Activated gamma-delta T cell treated with Interleukin-2 at 50 U/mL for 16 hours (primary cell): ENCODE results near the gene PLK1.

ENCODE experiments used
- DNase-seq: peaks from one replicate; pipeline ENCODE4 v3.0.0-alpha.2; 2020

Gene PLK1

DNA sequence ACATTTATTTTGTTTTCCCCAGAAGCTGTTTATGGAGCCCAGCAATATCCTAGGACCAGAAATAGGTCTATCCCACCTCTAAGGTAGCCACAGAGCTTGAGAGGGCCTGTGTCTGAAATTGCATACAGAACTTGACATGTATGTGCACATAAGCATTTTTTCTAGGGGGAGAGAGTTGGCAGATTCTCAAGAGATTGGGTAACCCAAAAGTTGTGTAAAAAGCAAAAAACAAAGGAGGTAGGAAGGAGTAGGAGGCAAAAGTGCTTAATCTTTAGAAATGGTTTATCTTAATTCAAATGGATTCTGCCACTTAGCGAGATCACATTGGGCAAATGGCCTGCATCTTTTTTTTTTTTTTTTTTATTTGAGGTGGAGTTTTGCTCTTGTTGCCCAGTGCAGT, 3.5 kb downstream of the PLK1 start:
- no peak for DNase-seq

DNA sequence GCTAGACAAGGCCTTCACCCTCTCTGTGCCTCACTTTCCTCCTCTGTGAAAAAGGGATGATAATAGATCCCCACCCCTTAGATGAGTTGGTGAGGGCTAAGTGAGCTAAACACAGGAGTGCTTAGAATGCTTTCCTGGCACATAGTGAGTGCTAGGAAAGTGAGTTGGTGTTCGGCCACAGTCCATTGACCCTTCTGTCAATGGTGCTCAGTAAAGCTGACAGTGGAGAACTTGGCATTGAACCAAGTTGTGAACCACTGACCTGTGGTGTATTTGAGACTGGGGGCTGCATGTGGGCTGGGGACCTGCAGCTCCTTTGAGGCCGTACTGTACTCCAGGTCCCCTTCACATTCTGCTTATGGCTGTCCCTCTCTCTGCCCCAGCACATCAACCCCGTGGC, 4.8 kb downstream of the PLK1 start:
- no peak for DNase-seq

DNA sequence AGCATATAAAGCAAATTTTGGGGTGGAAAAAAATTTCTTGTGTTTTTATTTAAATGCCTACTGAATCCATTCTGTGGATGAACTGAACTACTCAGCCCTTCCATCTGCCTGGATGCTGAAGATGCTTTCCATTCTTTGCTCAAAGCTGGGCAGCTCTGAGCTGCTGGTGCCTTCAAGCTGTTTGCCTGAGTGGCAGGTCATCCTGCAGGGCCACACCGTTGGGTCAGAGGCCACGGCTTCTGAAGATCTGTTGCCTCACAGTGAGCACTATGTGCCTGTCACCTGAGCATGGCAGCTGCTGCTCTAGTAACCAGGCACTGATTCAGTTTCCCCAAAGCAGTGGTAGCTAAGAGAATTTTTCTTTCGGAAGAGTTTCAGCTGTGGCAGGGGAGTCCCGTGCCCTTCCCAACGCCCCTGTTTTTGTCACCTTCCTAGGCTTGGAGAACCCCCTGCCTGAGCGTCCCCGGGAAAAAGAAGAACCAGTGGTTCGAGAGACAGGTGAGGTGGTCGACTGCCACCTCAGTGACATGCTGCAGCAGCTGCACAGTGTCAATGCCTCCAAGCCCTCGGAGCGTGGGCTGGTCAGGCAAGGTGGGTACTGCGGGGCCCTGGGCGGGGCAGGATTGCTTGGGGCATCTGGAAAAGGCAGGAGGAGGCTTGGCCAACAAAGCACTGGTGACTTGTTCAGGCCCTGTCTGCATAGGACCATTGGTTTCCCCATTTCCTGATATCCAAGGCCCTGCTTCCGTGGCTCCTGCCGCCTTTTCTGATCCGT, 8.5 kb downstream of the PLK1 start:
- no peak for DNase-seq

DNA sequence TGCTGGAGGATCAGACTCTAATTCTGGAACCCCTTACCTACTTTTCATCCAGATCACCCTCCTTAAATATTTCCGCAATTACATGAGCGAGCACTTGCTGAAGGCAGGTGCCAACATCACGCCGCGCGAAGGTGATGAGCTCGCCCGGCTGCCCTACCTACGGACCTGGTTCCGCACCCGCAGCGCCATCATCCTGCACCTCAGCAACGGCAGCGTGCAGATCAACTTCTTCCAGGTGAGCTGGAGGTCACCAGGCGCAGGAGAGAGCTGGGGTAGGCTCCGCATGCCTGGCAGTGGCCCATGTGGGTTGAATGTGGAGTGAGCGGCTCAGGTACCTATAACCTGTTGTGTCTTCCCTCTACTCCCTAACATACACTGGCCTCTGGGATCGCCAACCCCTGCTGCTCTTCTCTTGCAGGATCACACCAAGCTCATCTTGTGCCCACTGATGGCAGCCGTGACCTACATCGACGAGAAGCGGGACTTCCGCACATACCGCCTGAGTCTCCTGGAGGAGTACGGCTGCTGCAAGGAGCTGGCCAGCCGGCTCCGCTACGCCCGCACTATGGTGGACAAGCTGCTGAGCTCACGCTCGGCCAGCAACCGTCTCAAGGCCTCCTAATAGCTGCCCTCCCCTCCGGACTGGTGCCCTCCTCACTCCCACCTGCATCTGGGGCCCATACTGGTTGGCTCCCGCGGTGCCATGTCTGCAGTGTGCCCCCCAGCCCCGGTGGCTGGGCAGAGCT, 10.9 kb downstream of the PLK1 start:
- no peak for DNase-seq

DNA sequence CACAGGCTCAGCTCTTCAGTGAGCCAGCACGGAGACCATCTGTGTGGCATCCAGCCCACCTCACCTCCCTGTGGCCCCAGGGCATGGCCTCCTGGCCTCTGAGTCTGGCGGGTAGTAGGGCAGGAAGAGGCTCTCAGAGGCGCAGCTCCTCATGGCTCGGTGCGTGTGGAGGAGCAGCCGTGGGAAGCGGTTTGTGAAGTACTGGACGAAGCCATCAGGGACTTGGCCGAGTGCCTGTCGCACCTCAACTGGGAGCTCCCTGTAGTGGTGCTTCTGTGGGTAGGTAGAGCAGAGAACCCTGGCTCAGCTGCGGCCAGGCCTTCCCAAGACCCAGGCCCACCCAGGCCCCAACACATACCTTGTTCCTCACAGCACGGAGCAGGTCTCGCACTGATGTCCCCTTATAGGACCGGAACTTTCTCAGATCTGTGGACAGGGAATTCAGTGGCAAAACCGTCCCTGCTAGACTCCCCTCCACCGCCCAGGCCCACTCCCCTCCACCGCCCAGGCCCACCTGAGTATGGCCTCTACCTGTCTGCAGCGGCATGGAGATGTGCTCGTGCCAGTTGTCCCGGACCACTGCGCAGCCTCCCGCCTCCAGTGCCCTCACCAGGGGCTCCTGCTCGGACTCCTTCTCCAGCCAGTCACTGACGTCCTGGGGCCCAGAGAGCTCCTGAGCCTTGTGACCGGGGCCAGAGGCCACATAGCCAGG, 12.2 kb downstream of the PLK1 start:
- DNase-seq = no peak

DNA sequence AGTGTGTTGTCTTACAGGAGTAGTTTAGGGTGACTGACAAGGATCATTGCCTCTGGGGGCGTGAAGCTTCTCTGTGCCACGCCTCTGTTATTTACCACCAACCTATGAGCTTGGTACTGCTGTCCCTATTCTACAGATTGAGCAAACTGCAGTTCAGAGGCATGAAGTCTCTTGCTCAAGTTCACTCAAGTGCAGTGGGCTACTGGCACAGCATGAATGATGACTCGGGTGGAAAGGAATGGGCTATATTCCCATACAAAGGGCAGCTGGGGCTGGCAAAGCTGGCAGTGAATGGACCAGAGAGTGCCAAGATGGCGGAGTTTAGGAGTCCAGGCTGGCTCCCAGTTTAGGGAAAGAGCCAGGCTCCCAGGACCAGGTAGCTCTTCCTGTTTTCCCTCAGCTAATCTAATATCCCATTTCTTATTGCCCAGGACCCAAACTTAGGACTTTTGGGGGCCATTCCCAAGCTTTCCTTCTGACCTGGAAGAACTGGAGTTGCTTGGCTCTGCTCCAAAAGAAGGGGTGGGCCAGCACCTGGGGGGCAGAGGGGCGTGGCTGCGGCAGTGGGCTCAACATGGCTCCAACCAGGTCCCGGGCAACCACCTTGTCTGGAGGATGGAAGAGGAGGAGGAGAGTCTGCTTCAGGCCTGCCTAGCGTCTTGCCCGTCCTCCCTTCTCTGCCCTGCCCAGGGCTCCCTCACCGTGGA, 12.9 kb downstream of the PLK1 start:
- DNase-seq = no peak

DNA sequence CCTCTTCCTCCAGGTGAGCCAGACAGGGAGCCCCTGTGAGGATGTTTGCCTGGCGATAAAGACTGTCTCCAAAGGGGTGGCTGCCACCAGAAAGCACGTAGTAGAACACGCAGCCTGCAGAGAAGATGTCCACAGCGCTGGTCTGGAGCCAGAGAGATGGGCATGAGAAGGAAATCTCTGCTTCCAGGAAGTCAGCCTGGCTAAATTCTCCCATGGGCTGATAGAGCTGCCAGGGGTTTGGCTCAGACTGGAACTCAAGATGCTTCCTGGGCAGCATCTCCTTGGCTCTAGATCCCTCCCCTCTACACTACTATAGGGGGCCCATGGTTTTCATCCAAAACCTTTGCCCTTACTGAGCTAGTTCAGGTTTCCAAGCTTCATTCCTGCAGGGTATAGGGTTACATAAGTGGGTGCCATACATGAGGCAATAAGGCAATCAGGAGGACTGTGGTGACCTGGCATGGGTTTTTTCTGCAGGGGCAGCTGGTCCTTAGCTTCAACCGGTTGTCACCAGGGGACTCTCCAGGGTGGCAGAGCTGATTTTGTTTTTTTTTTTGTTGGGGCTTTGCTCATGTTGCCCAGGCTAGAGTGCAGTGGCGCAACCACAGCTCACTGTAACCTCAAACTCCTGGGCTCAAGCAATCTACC, 13.6 kb downstream of the PLK1 start:
- no peak for DNase-seq

DNA sequence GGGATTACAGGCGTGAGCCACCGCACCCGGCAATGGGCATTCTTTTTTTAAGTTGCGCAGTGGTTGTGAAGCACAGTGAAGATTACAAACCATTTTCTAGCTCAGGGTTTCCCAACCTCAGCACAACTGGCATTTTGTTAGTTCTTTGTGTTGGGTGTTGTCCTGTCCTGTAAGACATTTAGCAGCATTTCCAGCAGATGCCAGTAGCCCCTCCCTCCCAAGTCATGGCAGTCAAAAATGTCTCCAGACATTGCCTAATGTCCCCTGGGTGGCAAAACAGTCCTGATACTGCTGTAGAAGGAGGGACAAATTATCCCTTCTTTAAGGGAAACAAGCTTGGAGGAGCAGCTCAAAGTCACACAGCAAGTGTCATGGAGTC, 15.6 kb downstream of the PLK1 start:
- DNase-seq = no peak

DNA sequence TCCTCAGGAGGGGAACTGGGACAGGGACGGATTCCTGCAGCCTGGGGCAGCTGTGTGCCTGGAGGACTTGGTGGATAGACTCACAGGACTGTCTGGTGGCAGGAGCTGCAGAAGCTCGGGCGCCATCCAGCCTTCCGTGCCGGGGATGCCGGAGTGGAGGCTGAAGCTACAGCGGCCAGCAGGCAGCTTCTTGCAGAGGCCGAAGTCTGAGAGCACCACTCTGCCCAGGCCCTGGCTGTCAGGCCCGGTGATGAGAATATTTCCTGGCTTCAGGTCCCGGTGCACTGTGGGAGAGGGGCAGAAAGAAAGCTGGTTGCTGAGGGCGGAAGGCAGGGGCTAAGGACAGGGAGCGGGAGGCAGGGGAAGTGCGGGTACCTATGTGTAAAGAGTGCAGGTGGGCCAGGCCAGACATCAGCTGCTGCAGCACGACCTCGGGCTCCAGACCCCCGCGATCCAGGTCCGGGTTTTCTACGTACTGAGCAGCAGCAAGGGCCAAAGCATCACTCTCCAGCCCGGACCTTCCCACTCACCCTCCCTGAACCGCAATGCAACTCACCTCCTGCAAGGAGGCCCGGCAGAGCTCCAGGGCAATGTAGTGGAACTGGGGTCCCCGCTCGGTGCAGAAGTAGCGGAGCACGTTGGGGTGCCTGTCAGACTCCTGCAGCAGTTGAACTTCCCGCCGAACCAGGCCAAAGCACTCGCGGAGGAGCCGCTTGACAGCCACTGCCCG, 16.1 kb downstream of the PLK1 start:
- no peak for DNase-seq

DNA sequence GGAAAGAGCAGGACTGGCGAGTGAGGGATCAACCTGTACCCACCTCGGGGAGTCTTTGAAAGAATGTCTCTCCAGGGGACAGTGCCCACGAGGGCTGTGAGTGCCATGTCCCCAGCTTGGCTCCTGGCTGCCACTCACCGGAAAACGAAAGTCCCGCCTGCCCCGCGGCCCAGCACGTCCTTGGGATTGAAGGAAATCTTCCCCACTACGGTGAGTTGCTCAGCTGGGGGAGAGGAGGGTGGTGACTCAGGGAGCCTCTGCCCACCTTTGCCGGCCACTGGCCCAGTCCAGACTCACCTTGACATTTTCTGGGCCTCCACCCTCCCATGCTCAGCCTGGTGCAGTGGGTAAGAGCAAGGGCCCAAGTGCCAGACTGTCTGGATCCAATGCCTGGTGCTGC, 17.1 kb downstream of the PLK1 start:
- no peak for DNase-seq

DNA sequence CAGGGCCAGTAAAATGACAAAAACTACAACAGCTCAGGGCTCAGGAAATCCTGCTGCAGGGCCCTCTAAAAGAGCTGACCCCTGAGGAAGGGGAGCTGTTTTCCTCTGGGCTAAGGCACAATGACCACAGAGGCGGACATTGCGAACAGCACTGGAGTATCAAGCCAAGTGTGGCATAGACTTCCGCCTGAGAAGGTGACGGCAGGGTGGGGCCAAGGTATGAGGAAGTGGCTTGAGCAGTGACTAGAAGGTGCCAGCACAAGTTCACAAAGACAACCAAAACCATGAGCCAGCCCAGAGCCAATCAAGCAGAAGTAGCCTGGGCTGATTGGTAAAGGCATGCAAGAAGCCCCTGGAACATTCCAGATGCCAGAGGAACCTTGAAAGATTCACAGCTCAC, 20.4 kb downstream of the PLK1 start:
- peak; percentile 16 for DNase-seq

DNA sequence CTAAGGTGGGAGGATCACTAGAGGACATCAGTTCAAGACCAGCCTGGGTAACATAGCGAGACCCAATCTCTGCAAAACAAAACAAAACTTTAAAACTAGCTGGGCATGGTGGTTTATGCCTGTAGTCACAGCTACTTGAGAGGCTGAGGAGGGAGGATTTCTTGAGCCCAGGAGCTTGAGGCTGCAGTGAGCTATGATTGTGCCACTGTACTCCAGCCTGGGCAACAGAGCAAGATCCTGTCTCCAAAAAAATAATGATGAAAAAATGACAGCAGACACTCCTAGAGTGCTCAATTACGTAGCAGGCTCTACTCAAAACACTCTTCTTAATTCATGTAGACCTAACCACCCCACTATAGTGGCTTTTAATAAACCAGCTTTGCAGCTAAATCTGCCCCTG, 21.4 kb downstream of the PLK1 start:
- DNase-seq = no peak

DNA sequence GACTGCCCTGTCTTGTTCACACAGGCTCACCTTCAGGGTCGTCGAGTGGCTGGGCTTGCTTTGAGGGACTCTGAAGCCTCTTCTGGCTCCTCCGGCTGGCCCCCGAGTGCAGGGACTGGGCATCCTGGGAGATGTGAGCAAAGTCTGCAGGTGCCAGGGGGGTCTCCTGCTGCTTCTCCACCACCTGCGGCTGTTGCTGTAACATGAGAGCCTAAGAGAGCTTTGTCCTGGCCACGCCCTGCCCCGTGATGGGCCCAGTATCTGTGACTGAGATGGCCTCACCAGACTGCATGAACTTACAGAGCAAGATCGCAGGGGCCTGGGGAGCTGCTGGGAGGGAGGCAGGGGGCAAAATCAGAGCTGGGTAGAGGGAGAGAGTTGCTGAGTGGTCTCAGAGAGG, 21.8 kb downstream of the PLK1 start:
- no peak for DNase-seq

DNA sequence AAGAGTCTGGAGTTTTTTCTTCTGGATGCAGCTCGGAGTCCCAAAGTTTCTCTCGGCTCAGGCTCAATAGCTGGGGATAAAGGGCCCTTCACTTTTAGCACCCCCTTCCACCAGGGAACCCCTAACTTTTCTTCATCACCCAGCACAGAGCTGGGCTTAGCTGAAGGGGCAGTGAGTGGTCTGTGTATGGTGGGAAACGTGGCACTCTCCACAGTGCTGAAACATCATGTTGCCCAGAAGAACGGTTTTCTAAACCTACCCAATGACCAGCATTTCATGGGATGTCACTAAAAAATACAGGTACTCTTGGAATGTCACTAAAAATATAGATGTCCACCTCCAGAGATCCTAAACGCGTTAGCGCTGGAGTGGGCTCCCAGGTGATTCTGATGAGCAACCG, 22.4 kb downstream of the PLK1 start:
- no peak for DNase-seq

DNA sequence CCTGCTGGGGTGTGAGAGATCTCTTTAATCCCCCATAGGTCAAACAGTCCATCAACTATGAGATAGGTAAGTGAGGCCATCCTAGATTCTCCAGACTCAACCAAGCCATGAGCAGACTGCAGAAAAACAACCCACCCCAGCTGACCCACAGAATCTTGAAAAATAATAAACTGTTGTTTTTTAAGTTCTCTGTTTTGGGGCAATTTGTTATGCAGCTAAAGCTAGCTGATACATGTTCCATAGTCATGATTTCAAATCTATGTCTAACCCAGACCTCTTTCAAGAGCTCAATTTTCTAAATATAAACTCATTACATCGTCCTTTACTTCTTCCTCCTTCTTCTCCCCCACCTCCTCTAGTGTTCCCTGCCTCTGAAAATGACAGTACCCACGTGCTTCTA, 24.3 kb downstream of the PLK1 start:
- no peak for DNase-seq

DNA sequence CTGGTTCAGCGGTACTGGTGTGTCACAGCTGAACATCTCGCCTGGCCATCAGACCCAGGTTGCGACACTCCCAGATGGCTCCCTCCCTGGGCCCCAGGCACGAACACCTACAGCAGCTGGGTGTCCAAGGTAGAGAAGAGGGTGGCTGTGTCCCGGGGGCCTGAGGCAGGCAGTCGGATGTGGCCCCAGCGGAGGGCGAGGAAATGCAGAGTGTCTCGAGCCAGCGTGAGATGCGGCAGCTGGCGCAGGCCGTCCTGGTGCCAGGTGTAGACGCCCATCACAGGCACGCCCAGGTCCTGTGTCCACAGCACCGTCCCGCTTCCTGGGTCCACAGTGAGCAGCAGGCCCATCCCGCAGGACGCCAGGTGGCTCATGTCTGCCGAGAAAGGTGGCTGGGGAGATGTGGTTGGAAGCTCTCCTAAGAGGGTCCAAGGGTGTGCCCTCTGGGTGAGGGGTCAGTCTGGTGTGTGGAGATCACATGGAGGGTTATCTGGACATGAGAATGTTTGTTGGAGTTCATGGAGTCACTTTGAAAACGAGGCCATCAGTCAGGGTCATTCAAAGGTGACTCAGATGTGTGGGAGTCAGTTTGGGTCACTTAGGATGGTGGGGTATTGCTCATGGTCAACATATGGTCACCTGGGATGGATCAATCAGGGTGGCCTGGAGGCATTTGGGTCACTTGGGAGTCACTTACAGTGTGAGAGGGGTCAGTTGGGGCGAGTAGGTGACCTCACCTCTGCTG, 26.3 kb downstream of the PLK1 start:
- no peak for DNase-seq

DNA sequence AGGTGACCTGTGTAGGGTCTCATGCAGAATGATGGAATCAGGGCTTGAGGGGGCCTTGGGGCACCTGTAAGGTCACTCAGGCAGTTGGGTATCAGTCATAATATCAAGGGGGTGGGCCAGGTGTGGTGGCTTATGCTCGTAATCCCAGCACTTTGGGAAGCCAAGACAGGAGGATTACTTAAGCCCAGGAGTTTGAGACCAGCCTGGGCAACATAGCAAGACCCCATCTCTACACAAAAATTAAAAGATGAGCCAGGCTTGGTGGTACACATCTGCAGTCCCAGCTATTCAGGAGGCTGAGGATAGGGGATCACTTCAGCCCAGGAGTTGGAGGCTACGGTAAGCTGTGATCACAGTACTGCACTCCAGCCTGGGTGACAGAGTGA, 26.8 kb downstream of the PLK1 start:
- DNase-seq = no peak

DNA sequence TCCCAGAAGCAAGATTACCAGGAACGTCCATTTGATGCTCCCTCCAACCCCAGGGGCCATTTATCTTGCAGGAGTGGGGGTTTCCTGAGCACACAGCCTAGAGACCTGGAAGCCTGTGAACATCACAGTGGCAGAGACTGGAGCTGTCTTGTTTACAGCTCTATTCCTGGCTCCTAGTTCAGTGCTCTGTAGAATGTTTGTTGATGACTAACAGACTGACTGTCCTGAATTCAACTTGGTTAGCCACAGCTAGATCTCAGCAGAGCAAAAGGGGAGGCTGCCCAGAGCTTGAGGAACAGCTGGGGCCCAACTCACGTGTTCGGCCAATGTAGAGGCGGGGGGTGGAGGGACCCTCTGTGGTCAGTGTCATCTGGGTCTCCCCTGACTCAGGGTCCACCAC, 27.8 kb downstream of the PLK1 start:
- DNase-seq = no peak

DNA sequence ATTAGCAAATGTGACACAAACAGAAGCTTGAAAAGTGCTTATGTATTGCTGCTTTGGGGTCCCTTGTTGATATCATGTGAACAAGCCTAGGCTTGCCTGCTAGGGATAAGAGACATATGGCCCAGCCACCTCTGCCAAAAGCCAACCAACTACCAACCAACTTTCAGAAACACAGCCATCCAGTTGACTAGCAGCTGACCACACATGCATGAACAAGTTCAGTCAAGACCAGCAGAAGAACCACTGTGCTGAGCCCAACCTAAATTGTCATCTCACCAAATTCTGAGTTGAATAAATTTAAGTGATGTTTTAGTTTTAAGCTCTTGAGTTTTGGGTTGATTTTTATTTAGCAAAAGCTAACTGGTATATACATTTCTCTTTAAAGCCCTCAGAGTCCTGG, 30.8 kb downstream of the PLK1 start:
- no peak for DNase-seq

DNA sequence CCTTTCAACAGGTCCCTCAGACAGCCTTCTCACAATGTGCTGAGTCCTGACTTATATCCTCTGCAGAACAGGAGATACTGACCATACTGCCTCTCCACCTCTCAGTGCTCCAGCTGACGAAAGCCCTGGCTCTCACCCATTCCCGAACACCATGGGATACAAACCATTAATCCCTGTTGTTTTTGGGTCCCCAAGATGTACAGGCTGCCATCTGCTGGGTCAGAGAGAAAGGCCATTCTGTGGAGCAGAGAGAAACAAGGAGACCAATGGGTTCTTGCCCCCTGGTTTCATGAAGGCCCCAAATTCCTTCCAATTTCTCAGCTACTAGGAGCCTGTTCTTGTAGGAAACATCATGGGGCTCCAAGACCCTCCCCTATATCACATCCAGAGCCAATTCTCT, 31.3 kb downstream of the PLK1 start:
- DNase-seq = no peak

DNA sequence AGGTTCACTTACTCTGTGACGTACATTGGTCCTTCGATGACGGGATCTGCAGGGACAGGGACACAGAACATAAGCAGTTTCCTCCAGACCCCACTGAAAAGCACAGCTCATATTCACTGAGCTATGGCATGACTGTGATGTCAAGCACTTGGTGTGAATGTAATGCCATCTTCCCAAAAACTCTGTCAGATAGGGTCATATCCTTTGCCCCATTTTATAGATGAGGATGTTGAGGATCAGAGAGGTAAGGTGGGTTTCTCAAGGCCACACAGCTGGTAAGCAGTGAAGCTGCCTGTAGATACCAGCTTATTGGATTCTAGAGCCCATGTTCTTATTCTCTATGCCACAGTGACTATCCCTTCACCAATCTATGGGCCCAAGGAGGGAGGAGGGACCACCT, 31.8 kb downstream of the PLK1 start:
- no peak for DNase-seq

DNA sequence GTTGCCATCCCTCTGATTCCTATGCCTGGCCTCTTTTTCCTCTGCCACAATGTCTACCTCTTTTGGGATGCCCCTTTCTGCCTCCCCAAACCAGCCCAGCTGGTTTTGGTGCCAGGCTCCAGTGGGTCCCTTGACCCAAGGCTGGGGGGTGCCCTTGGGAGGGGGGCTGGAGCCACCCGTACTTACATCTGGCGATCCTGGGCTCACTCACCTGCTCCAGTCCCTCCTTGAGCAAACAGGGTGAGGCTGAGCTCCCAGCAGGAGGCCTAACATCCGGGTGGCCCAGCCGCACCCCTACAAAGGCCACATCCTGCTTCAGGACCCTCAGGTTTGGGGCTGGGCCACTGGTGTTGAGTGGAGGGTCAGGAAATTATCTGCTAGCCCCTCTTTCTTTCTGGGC, 33.1 kb downstream of the PLK1 start:
- no peak for DNase-seq
